Activated CD8-positive, alpha-beta memory T cell treated with anti-CD3 and anti-CD28 coated beads, Interleukin-2, amount 10 ng/mL, durations not matched to agents 7 days and 5 days (primary cell): ENCODE results near the gene GPATCH2L. TPM values are rescaled to one million over a fixed set of nuclear protein-coding genes. Genes with fewer than 3 reads are reported as not detected.

ENCODE experiments used
- ATAC-seq: fragments of 150-1000 bp; cut with Tn5 transposase; one replicate; pipeline ENCODE4 v1.10.0; 2021; ENCODE audit warnings: moderate library complexity
- CTCF ChIA-PET: fragments of 350-600 bp; sonication (Branson Sonifier 250); formaldehyde crosslinking; loops from one replicate; lab custom pipeline; 2021; ENCODE audit warnings: antibody characterized with exemption; lab: Charles Lee
- DNase-seq: peaks from one replicate; pipeline ENCODE4 v3.0.0-alpha.2; 2020
- H3K27ac Mint-ChIP-seq: one replicate; pipeline ENCODE4 v1.8.0; 2021; ENCODE audit warnings: mild to moderate bottlenecking, mixed read lengths
- H3K27me3 Mint-ChIP-seq: one replicate; pipeline ENCODE4 v1.8.0; 2021; ENCODE audit warnings: mixed read lengths
- H3K36me3 Mint-ChIP-seq: one replicate; pipeline ENCODE4 v1.8.0; 2021; ENCODE audit warnings: mild to moderate bottlenecking, mixed read lengths
- H3K4me1 Mint-ChIP-seq: one replicate; pipeline ENCODE4 v1.8.0; 2021; ENCODE audit warnings: mixed read lengths
- H3K4me3 Mint-ChIP-seq: one replicate; pipeline ENCODE4 v1.8.0; 2021; ENCODE audit warnings: mild to moderate bottlenecking, moderate library complexity, mixed read lengths
- H3K9me3 Mint-ChIP-seq: one replicate; pipeline ENCODE4 v1.8.0; 2022; ENCODE audit warnings: low read depth, mixed read lengths
- total RNA-seq, 2 experiments: library from RNA; stranded (reverse); gene quantifications; one replicate each; pipeline ENCODE4 v1.2.3, GENCODE V29; 2021

Gene GPATCH2L
- total RNA-seq, 2 experiments from 2014 or later, result 56.4 to 63.8 TPM

DNA sequence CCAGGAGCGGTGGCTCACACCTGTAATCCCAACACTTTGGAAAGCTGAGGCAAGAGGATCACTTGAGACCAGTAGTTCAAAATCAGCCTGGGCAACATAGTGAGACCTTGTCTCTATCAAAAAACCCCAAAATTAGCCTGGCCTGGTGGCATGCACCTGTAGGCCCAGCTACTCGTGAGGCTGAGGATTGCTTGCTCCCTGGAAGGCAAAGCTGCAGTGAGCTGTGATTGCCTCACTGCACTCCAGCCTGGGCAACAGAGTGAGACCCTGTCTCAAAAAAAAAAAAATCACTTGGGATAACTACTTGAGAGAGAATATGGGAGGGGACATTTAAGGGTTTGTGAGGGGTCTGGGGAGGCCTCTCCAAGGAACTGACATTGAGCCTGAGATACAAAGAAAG is 109.0 kb downstream of the GPATCH2L start:
- Mint-ChIP-seq H3K4me1 (no peaks in the 10 kb centered on the region), H3K4me3 (no peak overlapping the region), H3K36me3 (no peaks in the 10 kb centered on the region), H3K27ac (no peak overlapping the region), H3K9me3 (no peaks in the 10 kb centered on the region), H3K27me3 (peaks cover 10% of the 10 kb centered on the region)
- DNase-seq (no peak), ATAC-seq (no peak)
- CTCF ChIA-PET, result interaction anchor here (1.1 kb wide), 1 partner anchor 10 kb away, joined by 4 read pairs; no protein-coding TSS in a partner anchor

DNA sequence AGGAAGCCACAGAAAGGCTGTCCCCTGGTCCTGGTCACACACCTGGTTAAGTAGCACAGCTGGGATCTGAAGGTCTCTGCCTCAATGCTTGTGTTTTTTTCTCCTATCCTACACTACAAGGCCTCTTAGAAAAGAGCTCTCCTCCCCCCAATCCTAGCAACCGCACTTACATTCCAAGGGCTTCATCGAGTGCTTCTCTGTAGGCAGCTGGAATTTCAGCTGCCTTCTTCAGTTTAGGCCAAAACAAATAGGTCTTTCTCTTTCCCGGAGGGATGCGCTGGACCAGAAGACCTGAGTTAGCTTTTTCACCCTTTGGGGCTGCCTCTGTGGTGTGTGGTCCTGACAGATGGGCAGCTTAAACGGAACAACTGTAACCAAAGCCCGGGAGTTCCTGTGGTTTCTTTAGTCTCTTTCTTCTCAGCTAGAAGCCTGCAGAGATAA is 109.7 kb downstream of the GPATCH2L start:
- DNase-seq (no peak), ATAC-seq (no peak)
- no peak overlapping the region for H3K27ac Mint-ChIP-seq
- H3K4me3 Mint-ChIP-seq, result no peak overlapping the region
- H3K4me1 Mint-ChIP-seq, result no peaks in the 10 kb centered on the region
- H3K36me3 Mint-ChIP-seq, result no peaks in the 10 kb centered on the region
- CTCF ChIA-PET, result no interaction called here
- no peaks in the 10 kb centered on the region for H3K9me3 Mint-ChIP-seq
- H3K27me3 Mint-ChIP-seq, result peaks cover 11% of the 10 kb centered on the region

DNA sequence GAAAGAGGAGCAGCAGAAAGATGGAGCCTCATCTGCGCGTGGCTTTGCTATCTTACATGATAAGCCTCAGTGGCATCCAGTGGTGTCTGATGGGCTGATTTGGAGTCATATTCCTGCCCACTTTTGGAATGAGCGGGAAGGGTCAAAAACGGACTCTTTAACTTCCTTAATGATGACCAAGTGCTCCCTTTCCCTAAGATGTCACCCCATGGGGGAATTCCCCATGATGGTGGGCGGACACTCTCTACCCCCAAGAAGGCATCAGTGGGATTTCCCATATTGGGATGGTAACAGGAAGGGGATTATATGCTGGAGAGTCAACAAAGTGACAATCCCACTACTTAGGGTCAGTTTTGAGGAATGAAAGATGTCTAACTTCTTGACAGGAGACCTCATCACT is 110.9 kb downstream of the GPATCH2L start:
- no peak for DNase-seq
- H3K27me3 Mint-ChIP-seq, result peaks cover 11% of the 10 kb centered on the region

More for the DNA sequence above, 110.9 kb downstream of the GPATCH2L start:
- Mint-ChIP-seq H3K36me3 (no peaks in the 10 kb centered on the region), H3K9me3 (no peaks in the 10 kb centered on the region), H3K27ac (no peak overlapping the region), H3K4me3 (no peak overlapping the region), H3K4me1 (no peaks in the 10 kb centered on the region)
- no peak for ATAC-seq
- CTCF ChIA-PET, result no interaction called here

Other genes starting within 250 kb of the GPATCH2L start
- 1 to 10 TPM; 1.4 to 2.1 TPM for gene TGFB3, start 169.9 kb upstream of the GPATCH2L start, total RNA-seq
- gene IFT43, start 166.2 kb upstream of the GPATCH2L start, total RNA-seq, result 1 to 10 TPM; 5.5 to 6.0 TPM
- gene ESRRB, start 224.2 kb downstream of the GPATCH2L start, total RNA-seq, result not detected